ENCODE results near the gene DNAJA3.
A peak's percentile ranks its signal among the peaks of the same experiment; 100 is the strongest.

Gene DNAJA3

DNA sequence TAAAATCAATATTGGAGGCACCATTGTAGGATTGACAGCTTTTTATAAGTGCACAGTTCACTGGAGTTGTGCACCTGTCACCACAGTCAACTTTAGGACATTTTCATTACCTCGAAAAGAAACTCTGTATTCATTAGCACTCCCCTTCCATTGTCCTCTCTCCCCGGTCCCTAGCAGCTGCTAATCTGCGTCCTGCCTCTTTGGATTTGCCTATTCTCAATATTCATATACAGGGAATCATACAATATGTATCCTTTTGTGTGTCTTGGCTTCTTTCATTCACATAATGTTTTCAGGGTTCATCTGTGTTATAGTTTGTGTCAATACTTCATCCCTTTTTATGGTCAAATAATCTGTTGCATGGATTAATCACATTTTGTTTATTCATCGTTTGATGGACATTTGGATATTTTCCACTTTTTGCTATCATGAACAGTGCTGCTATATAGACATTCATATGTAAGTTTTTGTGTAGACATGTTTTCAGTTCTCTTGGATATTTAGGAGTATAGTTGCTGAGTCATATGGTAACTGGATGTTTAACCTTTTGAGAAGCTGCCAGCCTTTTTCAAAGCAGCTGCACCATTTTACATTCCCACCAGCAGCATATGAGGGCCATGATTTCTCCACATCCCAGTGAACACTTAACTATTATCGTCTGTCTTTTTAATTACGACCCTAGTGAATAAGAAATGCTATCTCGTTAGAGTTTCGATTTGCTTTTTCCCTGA, 9.8 kb downstream of the DNAJA3 start:
- DNase-seq, result no peak

DNA sequence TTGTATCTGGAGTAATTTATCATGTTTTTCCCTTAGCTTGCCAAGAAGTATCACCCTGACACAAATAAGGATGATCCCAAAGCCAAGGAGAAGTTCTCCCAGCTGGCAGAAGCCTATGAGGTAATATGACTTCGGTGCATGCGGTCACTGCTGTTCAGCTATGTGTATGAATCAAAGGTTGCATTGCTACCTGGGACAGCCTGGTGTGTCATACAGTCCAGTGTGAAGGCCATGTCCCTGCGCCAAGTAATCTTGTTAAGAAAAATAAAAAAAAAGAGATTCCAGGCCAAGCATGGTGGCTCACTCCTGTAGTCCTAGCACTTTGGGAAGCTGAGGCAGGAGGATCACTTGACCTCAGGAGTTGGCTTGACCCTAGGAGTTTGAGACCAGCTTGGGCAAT, 11.7 kb downstream of the DNAJA3 start:
- DNase-seq, result no peak

DNA sequence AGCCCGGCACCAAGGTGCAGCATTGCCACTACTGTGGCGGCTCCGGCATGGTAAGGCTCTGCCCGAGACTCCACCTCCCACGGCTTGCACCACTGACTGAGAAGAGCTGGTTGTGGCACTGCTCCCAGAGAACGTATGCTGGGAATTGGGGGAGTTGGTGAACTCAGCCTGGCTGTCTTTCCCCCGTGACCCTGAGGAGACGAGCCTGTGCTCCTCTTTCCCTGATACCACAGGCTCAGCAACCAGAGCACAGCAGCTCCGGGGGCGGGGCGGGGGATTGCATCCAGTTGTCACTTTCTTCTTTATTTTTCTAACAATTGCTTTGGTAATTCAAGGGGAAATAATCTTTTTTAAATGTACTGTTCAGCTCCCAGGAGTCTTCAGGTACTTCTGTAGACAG, 16.7 kb downstream of the DNAJA3 start:
- DNase-seq, result no peak

DNA sequence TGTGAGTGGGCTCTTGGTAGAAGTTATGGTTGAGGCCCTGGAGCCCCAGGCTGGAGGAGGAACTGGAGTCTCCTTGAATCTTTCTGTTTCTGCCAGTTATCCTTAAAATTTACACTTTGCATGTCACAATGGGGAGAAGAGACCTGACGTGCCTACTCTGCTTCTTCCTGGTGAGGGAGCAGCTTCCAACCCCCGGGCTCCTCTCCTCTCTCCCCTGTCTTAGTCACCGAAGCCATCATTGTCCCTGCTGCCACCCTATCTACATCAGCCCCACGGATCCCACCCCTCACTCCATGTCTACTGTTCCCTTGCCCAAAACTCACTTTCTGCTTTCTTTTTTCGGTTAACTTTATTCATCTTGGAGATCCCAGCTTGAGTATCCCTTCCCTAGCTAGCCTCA, 17.6 kb downstream of the DNAJA3 start:
- no peak for DNase-seq

DNA sequence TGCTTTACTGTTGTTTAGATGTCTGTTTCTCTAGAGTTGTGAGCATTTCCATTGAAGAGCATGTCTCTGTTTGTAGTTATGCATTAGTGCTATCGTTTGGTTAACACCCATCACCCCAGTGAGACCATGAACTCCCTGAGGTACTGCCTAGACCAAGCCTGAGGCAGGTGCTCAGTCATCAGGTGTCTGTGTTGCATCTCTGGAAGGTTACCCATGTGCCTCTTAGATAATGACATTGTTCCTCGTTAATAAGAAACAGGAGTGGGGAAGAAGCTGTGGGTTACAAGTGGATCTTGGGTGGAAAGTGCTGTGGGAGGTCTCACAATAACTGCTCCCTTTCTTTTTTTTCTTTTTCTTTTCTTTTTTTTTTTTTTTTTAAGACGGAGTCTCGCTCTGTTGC, 18.3 kb downstream of the DNAJA3 start:
- DNase-seq, result no peak

DNA sequence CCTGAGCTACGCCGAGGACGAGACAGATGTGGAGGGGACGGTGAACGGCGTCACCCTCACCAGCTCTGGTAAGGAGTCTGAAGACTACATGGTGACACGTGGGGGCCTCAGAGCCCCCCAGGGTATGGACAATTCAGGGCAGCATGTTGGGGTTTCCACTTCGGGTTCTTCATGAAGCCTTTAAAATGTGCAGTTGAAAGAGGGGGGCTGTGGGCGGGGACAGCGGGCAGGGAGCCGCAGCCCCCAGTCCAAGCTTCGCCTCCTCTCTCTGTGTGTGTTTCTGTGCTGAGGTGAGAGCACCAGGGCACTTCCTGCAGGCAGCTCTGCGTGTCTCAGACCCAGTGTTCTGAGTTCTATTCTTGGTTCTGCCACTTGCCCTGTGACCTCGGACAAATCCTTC, 24.8 kb downstream of the DNAJA3 start:
- no peak for DNase-seq

DNA sequence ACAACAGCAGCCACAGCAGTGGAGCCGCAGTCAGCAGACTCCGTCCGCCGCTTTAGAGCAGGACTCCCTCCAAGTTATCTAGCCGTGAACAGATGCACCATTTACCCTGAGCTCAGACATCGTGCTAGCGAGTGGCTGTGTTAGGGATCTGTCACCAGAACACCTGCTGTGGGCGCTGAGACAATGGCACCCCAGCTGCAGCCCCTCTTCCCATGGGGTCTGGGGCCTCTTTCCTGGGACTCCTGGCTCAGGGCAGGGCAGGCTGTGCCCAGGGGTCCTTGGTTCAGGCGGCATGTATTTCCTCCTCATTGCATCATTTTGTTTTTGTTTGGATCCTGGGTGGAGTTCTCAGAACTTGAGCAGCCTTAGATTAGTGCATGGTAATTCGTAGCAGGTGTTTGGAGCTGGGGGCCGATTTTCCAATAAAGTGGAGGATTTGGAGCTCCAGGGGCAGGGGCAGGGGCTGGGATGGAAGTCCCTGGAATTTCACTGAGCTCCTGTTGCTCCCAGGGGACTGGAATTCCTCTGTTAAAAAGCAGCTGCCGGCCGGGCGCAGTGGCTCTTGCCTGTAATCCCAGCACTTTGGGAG, 25.4 kb downstream of the DNAJA3 start:
- no peak for DNase-seq

DNA sequence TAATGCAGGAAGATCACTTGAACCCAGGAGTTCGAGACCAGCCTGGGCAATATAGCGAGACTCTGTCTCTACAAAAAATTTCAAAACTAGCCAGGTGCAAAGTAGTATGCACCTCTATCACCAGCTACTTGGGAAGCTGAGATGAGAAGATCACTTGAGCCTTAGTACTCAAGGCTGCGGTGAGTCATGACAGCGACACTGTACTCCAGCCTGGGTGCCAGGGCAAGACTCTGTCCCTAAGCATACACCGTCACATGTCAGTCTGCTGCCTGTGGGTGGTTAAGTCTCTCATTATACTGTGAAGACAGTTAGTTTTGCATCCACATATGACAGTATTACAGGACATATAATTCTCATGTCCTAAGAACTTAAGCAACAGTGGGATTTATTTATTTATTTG, 27.0 kb downstream of the DNAJA3 start:
- no peak for DNase-seq

DNA sequence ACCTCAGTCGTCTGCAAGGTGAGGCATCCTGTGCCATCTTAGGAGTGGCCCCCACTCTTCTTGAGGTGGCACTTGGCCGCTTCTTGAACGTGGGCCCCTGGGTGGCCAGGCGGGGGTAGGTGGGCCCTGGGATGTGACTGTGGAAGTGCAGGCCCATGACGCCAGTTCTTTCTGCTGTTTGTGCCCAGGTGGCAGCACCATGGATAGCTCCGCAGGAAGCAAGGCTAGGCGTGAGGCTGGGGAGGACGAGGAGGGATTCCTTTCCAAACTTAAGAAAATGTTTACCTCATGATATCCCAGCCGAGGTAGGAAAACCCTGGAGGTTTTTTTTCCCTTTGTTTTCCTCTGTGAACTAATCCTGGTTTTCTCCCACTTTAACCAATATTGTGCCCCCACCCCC, 29.0 kb downstream of the DNAJA3 start:
- DNase-seq, result no peak

DNA sequence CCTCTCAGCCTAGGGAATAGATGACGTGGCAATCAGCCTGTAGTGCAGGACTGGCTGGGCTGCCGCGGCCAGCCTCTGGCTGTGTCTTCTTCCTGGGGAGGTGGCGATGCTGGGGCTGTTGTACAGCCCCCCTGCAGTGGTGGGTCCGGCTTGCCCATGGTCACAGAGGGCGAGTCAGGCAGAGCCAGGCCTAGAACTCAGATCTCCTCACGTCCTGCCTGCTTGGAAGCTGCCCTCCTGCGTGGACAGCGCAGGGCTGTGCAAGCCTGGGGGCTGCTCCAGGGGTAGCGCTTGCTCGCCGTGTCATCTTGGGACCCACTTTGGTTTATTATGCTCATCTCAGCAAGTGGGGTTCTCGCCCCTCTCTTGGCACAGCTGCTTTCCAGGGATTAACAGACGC, 29.4 kb downstream of the DNAJA3 start:
- DNase-seq, result no peak

DNA sequence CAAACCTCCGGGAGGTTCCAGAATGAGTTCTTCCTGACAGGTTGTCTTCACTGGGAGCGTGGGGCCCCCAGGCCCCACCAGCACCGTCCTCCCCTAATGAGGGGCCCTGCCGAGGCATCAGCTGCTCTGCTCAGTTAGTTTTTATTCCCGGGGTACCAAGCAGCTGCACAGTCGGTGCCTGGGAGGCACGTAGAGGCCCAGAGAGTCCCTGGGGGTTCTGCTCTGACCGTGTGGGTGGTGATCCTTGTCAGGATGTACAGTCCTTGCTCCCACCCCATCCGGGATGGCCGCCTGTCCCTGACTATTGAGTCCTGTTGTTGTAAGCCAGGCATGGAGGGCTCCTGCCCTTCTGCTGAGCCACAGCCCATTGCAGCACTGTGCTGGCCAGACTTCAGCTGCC, 30.3 kb downstream of the DNAJA3 start:
- no peak for DNase-seq

DNA sequence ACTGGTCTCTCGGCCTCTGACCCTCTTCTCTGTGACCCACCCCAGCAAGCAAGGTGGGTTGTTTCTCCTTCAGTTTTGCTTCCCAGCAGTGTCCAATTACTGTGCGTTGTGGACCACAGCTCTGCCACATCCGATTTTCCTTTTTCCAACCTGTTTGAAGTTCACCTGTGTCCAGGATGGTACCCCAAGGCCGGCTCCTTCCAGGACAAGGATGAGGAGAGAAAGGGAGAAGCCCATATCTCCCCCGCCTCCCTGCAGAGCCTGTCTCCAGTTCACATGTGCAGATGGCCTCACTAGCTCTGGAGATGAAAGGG, 35.2 kb downstream of the DNAJA3 start:
- DNase-seq, result no peak

DNA sequence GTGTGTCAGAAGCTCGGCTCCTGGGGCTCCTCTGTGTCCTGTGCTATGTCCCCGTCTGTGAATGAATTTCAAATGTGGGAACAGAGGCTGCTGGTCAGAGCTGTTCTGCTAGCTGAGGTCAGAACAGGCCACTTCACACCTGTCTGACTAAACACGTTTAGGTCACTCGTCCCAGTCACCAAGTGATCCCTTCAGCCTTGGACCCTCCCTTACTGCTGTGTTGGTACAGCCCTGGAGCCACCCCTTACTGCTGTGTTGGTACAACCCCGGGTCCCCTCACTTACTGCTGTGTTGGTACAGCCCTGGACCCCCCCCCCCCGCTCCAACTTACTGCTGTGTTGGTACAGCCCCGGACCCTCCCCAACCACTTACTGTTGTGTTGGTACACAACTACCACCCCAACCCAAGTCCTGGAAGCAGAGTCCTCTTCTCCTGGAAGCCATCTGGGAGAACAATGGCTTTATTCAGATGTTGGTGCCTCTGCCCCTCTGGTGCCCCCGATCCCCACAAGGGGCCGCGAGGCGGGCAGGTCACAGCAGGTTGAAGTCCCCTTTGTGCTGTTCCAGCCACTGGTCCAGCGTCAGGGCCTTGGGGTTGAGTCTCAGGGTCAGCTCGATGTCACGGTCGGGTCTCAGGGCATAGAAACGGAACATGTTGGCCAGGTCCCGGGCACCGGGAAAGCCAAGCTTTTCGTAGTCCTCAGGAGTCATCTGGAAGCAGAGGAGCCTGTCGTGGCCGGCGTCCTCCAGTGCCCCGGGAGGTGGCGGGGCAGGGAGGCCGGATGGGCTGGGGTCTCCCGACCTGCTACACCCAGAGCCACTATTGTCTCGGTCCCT, 35.8 kb downstream of the DNAJA3 start:
- DNase-seq, result no peak

DNA sequence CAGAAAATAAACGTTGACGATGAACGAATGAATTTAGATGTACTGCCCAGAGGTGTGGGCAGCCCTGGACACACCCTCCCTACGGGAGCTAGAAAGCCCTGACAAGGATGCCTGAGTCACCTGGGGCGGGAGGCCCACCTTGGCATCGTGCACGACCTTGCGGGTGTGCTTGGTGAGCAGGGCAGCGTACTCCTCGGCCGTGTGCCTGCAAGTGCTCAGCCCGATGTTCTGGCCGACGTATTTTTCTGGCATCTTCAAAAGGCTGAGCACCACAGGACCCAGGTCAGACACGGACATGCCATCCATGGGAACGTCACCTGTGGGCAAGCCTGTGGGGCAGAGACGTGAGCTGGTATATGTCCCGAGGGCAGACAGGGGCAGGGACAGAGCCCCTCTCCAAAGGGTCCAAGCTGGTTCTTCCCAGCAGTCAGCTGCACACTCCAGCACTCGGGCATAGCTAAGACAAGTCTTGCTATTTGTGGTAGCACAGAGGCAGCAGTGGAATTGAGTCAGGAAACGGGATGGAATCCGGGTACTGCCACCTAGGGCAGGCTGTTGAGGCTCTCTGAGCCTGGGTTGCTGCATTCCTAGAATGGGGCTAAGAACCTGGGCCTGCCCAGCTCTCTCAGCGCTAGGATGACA, 38.0 kb downstream of the DNAJA3 start:
- no peak for DNase-seq

DNA sequence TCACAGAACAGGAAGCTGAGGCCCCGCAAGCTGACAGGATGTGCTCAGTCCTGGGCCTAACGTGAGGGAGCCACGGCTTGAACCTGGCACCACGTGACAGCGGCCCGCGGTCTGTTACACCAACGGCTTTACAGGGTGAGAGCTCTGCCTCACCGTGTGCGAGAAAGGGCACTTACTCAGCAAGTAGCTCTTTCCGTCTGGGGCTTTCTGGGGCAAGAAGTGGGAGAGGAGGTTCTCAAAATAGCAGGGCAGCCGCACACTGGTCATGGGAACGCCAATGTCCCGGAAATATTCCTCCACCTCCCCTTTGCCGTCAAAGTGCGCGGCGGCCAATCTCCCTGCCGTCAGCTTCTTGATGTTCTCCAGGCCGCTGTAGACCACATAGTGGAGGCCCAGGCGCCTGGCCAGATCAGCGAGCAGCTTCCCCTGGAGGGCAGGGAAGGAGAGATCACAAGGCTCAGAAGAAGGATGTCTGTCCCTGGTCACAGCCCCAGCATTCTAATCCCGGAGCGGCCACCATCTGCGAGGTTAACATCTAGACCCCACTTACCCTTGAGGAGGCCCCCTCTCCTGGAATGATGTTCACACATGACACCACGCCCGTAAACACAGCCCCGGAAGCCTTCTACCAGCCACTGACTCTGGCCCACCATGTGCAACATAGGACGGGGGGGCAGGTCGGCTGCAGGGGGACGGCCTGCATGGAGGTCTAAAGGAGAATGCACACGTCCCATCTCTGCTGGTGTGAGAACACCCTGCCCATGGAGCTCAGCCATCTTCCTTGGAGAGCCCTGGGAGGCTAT, 40.5 kb downstream of the DNAJA3 start:
- peak; percentile 65 for DNase-seq

DNA sequence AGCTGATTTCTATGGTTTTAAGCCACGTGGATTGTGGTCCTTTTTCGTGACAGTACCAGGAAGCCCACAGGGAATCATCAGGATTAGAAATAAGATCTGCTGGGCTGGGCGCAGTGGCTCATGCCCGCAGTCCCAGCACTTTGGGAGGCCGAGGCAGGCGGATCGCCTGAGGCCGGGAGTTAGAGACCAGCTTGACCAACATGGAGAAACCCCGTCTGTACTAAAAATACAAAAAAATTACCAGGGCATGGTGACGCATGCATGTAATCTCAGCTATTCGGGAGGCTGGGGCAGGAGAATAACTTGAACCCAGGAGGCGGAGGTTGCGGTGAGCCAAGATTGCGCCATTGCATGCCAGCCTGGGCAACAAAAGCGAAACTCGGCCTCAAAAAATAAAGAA, 42.2 kb downstream of the DNAJA3 start:
- DNase-seq, result no peak

DNA sequence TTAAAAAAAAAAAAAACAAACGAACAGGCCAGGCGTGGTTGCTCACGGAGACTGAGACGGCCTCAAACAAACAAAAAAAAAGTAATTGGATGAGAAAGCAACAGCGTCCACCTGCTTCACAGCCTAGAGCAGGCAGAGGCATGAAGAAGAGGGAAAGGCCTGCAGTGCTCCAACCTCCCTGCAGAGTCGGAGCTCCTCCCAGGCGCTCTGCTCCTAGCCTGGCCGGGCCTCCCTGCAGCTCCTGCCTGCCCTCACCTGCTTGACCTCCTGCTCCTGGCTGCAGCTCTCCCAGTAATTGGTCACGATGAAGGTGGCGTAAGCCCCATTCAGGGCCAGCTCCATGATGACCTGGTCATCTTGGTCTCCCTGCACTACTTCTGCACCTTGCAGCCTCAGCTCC, 43.3 kb downstream of the DNAJA3 start:
- no peak for DNase-seq

DNA sequence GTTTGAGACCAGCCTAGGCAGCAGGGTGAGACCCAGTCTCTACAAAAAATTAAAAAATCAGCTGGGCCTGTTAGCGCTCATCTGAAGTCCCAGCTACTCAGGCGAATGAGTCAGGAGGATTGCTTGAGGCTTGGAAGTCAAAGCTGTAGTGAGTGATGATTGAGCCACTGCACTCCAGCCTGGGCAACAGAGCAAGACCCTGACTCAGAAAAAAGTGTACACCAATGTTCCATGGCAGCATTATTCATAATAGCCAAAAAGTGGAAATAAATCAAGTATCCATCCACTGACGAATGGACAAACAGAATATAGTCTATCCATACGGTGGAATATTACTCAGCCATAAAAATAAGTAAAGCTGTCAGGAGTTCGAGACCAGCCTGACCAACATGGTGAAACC, 46.2 kb downstream of the DNAJA3 start:
- no peak for DNase-seq

DNA sequence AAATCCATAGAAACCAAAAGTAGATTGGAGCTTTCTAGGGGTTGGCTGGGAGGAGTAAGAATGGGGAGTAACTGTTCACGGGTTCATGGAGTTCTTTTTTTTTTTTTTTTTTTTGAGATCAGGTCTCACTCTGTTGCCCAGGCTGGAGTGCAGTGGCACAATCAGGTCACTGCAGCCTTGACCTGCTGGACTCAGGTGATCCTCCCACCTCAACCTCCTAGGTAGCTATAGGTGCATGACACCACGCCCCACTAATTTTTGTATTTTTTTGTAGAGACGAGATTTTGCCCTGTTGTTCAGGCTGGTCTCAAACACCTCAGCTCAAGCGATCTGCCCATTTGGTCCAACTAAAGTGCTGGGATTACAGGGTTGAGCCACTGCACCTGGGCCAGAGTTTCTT, 47.2 kb downstream of the DNAJA3 start:
- no peak for DNase-seq

DNA sequence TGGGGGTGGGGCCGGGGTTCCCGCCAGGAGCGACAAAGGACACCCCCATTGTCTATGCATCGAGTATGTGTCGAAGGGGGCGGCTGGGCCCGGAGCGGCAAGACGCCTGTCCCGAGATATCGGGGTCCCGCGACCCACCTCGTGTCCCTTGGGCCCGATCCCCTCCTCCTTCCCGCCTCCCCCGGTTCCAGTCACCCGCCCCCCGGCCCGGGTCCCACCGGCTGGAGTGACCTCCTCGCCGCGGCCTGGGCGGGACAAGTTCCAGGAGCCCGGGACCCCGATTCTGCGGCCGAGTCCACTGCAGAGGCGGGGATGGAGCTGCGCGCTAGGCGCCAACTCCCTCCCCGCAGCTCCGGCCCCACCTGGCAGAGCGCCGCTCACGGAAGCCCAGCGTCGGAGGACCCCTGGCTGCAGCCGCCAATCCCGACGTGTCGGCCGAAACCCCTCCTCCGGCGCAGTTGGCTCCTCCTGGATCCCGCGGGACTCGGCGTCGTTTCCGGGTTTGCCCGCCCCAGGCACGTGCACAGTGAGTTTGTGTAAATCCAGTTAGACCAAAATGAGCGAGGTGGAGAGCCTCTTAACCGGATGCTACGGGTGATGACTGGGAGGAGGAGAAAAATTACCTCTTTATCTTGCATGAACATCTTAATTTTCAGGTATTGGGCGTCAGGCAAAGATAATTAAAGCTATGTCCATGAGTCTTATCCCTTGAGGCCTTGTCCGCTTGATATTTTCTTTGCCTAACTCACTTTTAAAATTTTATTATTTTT, 48.7 kb downstream of the DNAJA3 start, which contains the start of gene NMRAL1:
Gene NMRAL1 (minus strand): TSS at position 434 of the 770 bp plus-strand sequence. CDS start 493 bp downstream, outside the sequence.
- peak; percentile 89 for DNase-seq

DNA sequence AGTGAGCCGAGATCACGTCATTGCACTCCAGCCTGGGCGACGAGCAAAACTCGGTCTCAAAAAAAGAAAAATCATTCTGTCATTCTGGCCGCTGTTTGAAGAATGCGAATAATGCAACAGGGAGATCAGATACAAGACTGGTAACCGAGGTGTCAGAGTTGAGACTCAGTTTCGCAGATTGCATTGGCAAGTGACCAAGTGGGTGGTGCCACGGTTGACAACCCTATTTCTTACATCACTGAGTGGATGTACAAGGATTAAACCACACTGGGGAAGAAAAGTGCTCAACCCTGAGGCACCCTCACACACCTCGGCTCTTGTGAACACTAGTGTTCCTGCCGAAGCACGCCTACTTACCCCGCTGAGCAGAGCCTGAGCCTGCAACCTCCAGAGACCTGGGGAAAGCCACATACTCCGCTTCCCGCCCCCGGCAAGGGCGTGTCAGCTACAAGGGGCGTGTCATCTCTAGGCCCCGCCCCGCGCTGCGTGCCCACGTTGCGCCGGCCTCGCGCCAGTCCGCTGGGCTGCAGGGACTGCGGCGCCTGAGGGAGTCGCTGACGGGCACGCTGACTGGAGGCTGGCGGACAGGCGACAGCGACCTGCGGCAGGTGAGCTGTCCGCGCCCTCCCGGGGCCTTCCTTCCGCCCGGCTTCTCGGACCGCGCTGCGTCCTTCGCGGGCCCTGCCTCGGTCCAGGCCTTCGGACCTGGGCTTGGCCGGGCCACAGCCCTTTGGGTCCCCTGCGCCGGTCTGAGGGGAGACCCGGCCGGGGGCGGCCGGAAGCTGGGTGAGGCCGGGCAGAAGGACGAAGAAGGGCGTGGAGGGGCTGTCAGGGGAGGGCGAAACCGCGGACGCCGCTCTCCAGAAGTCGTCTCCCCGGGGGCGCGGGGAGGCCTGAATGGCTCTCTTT, 50.5 kb downstream of the DNAJA3 start, which contains the start of gene HMOX2:
Gene HMOX2 (plus strand): TSS at position 519 of the 909 bp plus-strand sequence. CDS start 29,127 bp downstream, outside the sequence.
- peak; percentile 91 for DNase-seq

Data from CD4-positive, alpha-beta T cell treated with Interleukin-6 for 4 hours (primary cell).